A673 (cell line): ENCODE data around the gene ATG2B.

Experiments used
- CTCF ChIP-seq: fragments of 300-800, 200-600 bp; sonication (generic); conservative IDR thresholded peaks from 2 replicates; pipeline ENCODE4 v1.5.1; 2017; ENCODE audit warnings: low read depth, mild to moderate bottlenecking, antibody characterized with exemption, low read length, moderate library complexity, mixed read lengths
- EZH2 ChIP-seq: fragments of 200-600 bp; sonication (generic); IDR thresholded peaks from 2 replicates; pipeline ENCODE4 v1.6.1; 2017; ENCODE audit warnings: borderline replicate concordance, low read depth, mild to moderate bottlenecking, mixed read lengths, antibody characterized with exemption, low read length; ENCODE audit not compliant: poor library complexity, severe bottlenecking

- TF ChIP-seq EZH2 (no peak), CTCF (no peak)
These were observed 127.7 kb downstream of the ATG2B start for GRCh38 chr14:96235426-96235825.
